ENCODE results near the gene CIRBP. TPM values are rescaled to one million over a fixed set of nuclear protein-coding genes. Genes with fewer than 3 reads are reported as not detected.

The CIRBP gene
- total and polyA plus RNA-seq, 9 of the 15 experiments (the other 6 are each of a cell fraction or from before 2014, with no cell fraction given) = 20.5 to 327 (median 176) TPM

- TF ChIP-seq RREB1 (CRISPR knock-in tag; IDR thresholded peaks at IDR 0.05) (no peak), ELF2 (CRISPR knock-in tag; IDR thresholded peaks at IDR 0.05) (no peak), ZNF778 (CRISPR knock-in tag; IDR thresholded peaks at IDR 0.05) (no peak), NR2C1 (IDR thresholded peaks at IDR 0.05) (0 out of 2 replicates have a peak, but pooled peaks have one; percentile 19), NR2C1 (tag; IDR thresholded peaks at IDR 0.05) (peak; percentile 48), ZNF785 (CRISPR knock-in tag; IDR thresholded peaks at IDR 0.05) (no peak), POU5F1 (IDR thresholded peaks at IDR 0.05; ENCODE audit: borderline replicate concordance, low read depth, low read length, partially characterized antibody) (no peak), PRPF4 (IDR thresholded peaks at IDR 0.05; ENCODE audit: insufficient read depth, low read depth, low read length, poor library complexity, severe bottlenecking) (no peak), SMAD4 (CRISPR knock-in tag; conservative IDR thresholded peaks at IDR 0.05) (no peak), TRIM28 (IDR thresholded peaks at IDR 0.05) (no peak), SUPT5H (IDR thresholded peaks at IDR 0.05) (0 out of 2 replicates have a peak, but pooled peaks have one; percentile 2)
- TF ChIP-seq, protein P1, sequence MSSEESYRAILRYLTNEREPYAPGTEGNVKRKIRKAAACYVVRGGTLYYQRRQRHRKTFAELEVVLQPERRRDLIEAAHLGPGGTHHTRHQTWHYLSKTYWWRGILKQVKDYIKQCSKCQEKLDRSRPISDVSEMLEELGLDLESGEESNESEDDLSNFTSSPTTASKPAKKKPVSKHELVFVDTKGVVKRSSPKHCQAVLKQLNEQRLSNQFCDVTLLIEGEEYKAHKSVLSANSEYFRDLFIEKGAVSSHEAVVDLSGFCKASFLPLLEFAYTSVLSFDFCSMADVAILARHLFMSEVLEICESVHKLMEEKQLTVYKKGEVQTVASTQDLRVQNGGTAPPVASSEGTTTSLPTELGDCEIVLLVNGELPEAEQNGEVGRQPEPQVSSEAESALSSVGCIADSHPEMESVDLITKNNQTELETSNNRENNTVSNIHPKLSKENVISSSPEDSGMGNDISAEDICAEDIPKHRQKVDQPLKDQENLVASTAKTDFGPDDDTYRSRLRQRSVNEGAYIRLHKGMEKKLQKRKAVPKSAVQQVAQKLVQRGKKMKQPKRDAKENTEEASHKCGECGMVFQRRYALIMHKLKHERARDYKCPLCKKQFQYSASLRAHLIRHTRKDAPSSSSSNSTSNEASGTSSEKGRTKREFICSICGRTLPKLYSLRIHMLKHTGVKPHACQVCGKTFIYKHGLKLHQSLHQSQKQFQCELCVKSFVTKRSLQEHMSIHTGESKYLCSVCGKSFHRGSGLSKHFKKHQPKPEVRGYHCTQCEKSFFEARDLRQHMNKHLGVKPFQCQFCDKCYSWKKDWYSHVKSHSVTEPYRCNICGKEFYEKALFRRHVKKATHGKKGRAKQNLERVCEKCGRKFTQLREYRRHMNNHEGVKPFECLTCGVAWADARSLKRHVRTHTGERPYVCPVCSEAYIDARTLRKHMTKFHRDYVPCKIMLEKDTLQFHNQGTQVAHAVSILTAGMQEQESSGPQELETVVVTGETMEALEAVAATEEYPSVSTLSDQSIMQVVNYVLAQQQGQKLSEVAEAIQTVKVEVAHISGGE (CRISPR knock-in tag; IDR thresholded peaks at IDR 0.05) = no peak
- TF ChIP-seq, protein P2, sequence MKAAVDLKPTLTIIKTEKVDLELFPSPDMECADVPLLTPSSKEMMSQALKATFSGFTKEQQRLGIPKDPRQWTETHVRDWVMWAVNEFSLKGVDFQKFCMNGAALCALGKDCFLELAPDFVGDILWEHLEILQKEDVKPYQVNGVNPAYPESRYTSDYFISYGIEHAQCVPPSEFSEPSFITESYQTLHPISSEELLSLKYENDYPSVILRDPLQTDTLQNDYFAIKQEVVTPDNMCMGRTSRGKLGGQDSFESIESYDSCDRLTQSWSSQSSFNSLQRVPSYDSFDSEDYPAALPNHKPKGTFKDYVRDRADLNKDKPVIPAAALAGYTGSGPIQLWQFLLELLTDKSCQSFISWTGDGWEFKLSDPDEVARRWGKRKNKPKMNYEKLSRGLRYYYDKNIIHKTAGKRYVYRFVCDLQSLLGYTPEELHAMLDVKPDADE (conservative IDR thresholded peaks at IDR 0.05; ENCODE audit: control insufficient read depth, low read depth, low read length) = no peak
- TF ChIP-seq, protein P3, sequence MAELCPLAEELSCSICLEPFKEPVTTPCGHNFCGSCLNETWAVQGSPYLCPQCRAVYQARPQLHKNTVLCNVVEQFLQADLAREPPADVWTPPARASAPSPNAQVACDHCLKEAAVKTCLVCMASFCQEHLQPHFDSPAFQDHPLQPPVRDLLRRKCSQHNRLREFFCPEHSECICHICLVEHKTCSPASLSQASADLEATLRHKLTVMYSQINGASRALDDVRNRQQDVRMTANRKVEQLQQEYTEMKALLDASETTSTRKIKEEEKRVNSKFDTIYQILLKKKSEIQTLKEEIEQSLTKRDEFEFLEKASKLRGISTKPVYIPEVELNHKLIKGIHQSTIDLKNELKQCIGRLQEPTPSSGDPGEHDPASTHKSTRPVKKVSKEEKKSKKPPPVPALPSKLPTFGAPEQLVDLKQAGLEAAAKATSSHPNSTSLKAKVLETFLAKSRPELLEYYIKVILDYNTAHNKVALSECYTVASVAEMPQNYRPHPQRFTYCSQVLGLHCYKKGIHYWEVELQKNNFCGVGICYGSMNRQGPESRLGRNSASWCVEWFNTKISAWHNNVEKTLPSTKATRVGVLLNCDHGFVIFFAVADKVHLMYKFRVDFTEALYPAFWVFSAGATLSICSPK (IDR thresholded peaks at IDR 0.05; ENCODE audit: borderline replicate concordance) = no peak
These were observed 14.5 kb upstream of the CIRBP start (continued) for GRCh38 chr19:1254530-1255185.

Measured in K562 (cell line).